ENCODE measurements around the gene FRA10AC1.

FRA10AC1 gene

DNA sequence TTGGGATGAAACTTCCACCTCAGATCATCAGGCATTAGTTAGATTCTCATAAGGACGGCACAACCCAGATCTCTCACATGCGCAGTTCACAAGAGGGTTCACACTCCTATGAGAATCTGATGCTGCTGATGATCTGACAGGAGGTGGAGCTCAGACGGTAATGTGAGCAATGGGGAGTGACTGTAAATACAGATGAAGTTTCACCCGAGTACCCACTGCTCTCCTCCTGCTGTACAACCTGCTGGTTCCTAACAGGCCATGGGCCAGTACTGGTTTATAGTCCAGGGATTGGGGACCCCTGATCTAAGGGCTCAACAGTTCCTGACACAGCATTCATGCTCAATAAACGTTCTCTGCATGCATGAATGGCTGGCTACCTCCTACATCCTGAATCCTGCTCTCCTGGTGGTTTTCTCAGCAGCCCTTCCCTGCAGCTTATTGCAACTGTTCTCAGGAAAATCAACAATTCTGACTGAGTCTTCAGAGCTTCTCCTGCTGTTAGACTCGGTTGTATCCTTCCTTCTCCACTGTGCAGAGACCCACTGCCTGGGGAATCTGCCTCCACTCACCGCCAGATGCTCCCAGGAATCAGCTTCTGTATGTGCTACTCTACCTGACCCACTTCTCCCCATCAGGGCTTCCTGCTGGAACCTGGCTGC, 72.6 kb downstream of the FRA10AC1 start:
- DNase-seq: peak; percentile 77

DNA sequence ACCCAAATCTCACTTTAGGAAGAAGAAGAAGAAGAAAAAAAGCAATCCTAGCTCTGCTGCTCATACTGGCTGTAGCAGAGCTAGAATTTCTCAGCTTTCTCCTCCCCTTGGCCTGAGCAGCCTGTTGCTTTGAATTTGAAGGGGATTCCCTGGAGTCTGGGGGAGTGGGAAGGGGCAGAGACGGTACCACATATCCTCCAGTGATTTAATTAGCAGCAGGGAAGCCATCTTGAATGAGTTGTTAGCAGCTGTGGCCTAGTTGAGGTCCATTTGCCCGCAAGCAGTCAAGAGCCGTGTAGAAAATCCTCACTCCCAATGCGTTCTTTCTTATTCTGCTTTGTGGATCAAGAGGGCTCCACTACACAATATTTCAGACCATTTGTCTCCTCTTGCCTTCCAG, 73.5 kb downstream of the FRA10AC1 start:
- no peak for DNase-seq

DNA sequence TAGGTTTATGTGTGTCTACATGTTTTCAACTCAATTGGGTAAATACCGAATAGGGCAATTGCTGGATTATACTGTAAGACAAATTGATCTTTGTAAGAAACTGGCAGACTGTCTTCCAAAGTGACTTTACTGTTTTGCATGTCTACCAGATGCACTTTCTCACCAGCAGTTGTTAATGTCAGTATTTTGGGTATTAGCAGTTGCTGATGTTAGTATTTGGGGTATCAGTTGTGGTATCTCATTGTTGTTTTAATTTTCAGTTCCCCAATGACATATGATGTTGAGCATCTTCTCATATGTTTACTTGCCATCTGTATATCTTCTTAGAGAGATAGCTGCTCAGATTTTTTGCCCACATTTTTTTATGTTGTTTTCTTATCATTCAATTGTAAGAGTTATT, 79.5 kb downstream of the FRA10AC1 start:
- no peak for DNase-seq

DNA sequence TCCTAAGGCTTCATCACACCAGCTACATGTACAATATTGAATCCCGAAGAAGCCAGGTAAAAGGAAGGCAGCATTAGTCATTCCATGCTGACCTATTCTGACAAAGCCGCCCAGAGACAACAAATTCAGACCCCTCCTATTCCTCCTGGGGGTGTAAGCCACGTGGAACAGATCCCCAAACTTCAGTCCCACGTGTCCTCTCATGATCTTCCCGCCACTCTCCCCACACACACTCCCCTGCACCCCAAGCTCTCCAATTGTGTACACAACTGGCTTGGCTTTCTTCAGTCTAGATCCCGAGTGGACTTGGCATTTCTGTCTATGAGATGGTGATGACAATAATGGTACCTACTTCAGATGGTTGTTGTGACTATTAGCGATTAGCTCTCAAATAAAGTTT, 81.5 kb downstream of the FRA10AC1 start:
- DNase-seq: no peak
